HAP-1 (cell line): ENCODE results near the gene MAGI2.

Experiments
- DNase-seq, 2 experiments: peaks; one replicate each; pipeline ENCODE4 v3.0.0-alpha.2; 2016 to 2020; ENCODE audit warnings: low spot score in 2 of 2
- H3K27me3 ChIP-seq: fragments of 250-450 bp; sonication (Bioruptor Pico); 2 replicates; pipeline ENCODE4 v1.5.1; 2020; ENCODE audit warnings: low read depth, mild to moderate bottlenecking, moderate library complexity
- H3K36me3 ChIP-seq: fragments of 250-450 bp; sonication (Bioruptor Pico); replicated peaks from 2 replicates; pipeline ENCODE4 v1.5.1; 2020; ENCODE audit warnings: mild to moderate bottlenecking
- H3K4me1 ChIP-seq: fragments of 250-450 bp; sonication (Bioruptor Pico); 2 replicates; pipeline ENCODE4 v1.5.1; 2020; ENCODE audit warnings: mild to moderate bottlenecking
- H3K4me3 ChIP-seq: fragments of 250-450 bp; sonication (Bioruptor Pico); 2 replicates; pipeline ENCODE4 v1.5.1; 2020; ENCODE audit warnings: mild to moderate bottlenecking, moderate library complexity
- H3K9me3 ChIP-seq: fragments of 250-450 bp; sonication (Bioruptor Pico); 2 replicates; pipeline ENCODE4 v1.5.1; 2020; ENCODE audit warnings: mild to moderate bottlenecking, moderate library complexity
- in situ Hi-C: fragments of 300-500 bp; cut with MboI; formaldehyde crosslinking; loops from 3 replicates; pipeline ENCODE4 v1.14.3; 2020; ENCODE audit warnings: low sequenced_read_pairs, inconsistent platforms, mixed read lengths

Gene MAGI2

DNA sequence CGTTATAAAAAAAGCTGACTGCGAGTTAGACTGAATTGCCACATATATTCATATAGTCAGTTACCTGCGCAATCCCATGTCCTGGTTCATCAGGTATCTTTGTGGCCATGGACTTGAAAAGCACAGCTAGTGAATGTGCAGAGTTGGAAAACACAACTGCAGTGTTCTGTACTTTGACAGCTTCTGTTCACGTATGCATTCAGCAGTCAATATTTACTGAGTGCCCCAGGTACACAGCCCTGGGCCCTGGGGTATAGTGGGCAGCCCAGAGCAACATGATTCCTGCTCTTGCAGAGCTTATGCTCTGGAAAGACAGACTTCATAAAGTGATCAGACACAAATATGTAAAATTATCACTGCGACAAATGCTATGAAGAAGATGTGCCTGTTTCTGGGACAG, 1341.0 kb downstream of the MAGI2 start:
- H3K4me3 ChIP-seq, result no peak overlapping the region
- no peaks in the 10 kb centered on the region for H3K36me3 ChIP-seq
- no peaks in the 10 kb centered on the region for H3K27me3 ChIP-seq
- no peaks in the 10 kb centered on the region for H3K9me3 ChIP-seq
- H3K4me1 ChIP-seq, result no peaks in the 10 kb centered on the region
- DNase-seq, result no peak
- in situ Hi-C loops, result no loop called here

DNA sequence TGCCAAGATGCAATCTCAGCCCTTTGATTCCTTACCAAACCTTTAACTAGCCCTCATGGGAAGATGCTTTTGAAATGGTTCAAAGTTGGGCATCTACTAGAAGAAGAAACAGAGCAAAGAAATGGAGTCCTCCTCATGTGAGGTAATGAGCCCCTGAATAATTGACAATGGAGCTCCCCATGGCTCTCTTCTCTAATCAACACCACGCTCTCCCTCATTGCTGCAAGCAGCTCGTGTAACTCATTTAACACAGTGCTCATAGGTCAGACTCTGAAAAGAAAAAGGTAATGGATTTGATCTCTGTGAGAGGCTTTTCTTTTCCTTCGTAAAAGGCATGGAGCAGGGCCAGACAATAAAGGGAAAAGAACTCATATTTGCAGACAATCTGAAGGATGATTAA, 1342.1 kb downstream of the MAGI2 start:
- Histone ChIP-seq H3K27me3 (no peaks in the 10 kb centered on the region), H3K36me3 (no peaks in the 10 kb centered on the region), H3K4me1 (no peaks in the 10 kb centered on the region), H3K4me3 (no peak overlapping the region), H3K9me3 (no peaks in the 10 kb centered on the region)
- no peak for DNase-seq
- in situ Hi-C loops, result no loop called here

DNA sequence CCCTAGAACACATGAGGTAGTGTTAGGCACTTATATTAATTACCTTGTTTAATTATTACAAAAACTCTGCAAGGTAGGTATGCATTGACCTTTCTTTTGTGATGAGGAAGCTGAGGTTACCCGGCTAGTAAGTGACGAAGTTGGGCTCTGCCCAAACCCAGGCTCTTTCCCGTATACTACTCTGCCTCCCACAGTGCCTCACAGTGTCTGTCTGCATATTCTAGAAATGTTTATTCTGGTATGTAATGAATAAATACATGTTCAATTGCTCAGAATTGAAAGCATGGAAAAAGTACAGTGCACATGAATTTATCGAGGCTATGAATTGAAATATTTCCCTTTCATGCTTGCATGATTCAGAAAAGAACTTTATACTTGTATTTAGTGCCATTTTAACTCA, 1350.0 kb downstream of the MAGI2 start:
- no peak for DNase-seq
- H3K4me3 ChIP-seq, result no peak overlapping the region
- in situ Hi-C loops, result no loop called here

DNA sequence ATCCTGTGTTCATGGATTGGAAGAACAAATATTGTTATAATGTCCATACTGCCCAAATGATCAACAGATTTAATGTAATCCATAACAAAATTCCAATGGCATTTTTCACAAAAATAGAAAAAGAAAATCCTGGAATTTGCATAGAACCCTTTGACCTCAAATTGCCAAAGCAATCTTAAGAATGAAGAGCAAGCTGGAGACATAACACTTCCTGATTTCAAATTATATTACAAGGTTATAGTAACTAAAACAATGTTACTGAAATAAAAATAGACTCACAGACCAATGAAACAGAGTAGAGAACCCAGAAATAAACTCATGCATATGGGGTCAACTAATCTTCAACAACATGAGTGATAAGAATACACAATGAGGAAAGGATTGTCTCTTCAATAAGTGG, 1352.4 kb downstream of the MAGI2 start:
- Histone ChIP-seq H3K27me3 (no peaks in the 10 kb centered on the region), H3K36me3 (no peaks in the 10 kb centered on the region), H3K9me3 (no peaks in the 10 kb centered on the region), H3K4me3 (no peak overlapping the region), H3K4me1 (no peaks in the 10 kb centered on the region)
- in situ Hi-C loops, result no loop called here
- no peak for DNase-seq

More for the DNA sequence above, 1350.0 kb downstream of the MAGI2 start:
- H3K36me3 ChIP-seq, result no peaks in the 10 kb centered on the region
- no peaks in the 10 kb centered on the region for H3K27me3 ChIP-seq
- no peaks in the 10 kb centered on the region for H3K4me1 ChIP-seq
- H3K9me3 ChIP-seq, result no peaks in the 10 kb centered on the region

DNA sequence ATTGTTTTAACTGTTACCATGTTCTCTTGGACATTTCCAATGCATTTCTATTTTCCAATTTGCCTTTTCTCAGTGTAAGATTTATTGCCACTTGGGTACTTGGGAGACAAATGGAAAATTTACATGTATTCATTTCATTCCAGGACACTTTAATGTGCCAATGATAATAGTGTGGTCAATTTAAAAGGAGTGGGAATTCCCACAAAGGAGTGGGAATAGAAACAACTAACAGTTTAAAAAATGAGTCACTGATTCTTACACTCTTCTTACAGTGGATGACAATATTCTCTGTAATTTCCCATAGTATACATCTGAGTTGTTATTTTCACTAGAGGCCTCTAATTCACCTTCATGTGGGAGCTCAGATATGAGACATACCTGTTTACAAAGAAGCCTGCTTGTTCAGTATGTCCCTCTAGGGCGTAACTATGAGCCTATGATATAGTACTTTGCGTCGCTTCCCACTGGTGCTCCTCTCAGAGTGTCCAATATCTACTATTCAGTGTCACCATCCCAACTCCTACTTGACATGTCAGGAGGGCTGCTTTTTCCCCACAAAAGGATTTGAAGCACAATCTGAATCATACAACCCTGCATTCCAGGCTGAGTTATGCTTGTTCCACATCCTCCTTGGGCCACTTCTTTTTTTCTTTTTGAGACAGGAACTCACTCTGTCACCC, 1353.6 kb downstream of the MAGI2 start:
- no peaks in the 10 kb centered on the region for H3K4me1 ChIP-seq
- in situ Hi-C loops, result no loop called here
- no peaks in the 10 kb centered on the region for H3K27me3 ChIP-seq
- no peaks in the 10 kb centered on the region for H3K9me3 ChIP-seq
- H3K4me3 ChIP-seq, result no peak overlapping the region
- DNase-seq, result peak in 1 of 2 experiments; percentile 22
- no peaks in the 10 kb centered on the region for H3K36me3 ChIP-seq

DNA sequence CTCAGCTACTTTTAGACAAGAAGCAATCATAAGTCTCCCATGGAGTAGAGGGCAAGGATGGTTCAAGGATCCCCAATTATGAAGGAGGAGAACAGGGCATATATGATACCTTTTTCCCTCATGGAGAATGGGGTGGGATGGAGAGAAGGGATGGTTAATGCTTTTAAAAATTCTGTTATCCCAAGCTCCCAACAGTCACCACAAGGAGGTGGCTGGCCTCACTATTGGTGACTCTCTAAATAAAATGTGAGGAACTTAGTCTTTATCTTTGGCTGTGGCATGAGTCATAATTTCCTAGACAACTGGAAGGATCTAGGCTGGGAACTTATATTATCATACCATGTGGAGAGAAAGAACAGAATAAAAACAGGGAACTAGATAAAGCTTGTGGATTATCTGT, 1357.9 kb downstream of the MAGI2 start:
- H3K4me1 ChIP-seq, result no peaks in the 10 kb centered on the region
- no peak for DNase-seq
- in situ Hi-C loops, result no loop called here
- no peaks in the 10 kb centered on the region for H3K9me3 ChIP-seq
- H3K36me3 ChIP-seq, result no peaks in the 10 kb centered on the region
- no peak overlapping the region for H3K4me3 ChIP-seq
- no peaks in the 10 kb centered on the region for H3K27me3 ChIP-seq

- Histone ChIP-seq H3K36me3 (no peaks in the 10 kb centered on the region), H3K4me3 (no peak overlapping the region), H3K27me3 (no peaks in the 10 kb centered on the region; the same call in 1 of the 2 replicates), H3K9me3 (no peaks in the 10 kb centered on the region), H3K4me1 (no peaks in the 10 kb centered on the region)
- DNase-seq, result no peak
- in situ Hi-C loops, result no loop called here
Observed at GRCh38 chr7:78092331-78092730, 1361.1 kb downstream of the MAGI2 start.

DNA sequence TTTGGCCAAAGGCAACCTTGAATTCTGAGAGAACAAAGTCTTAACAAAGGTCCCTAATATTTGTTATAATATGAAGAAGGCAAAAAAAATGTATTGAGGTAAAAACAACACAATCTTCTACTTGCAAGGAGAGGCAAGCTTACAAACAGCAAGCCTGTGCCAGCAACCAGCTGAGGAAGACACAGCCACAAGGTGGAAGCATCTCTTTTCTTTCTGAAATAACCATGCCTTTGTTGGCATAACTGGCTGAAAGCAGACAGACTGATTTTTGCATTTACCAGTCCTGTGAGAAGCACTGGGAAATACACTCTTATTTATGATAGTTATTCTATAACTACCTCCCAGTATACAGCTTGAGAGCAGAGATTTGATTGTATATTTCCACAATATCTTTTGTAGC, 1362.9 kb downstream of the MAGI2 start:
- DNase-seq, result no peak
- no peaks in the 10 kb centered on the region for H3K36me3 ChIP-seq
- H3K4me3 ChIP-seq, result no peak overlapping the region
- H3K27me3 ChIP-seq, result no peaks in the 10 kb centered on the region; the same call in 1 of the 2 replicates
- no peaks in the 10 kb centered on the region for H3K4me1 ChIP-seq
- H3K9me3 ChIP-seq, result no peaks in the 10 kb centered on the region
- in situ Hi-C loops, result no loop called here

- H3K36me3 ChIP-seq, result no peaks in the 10 kb centered on the region
- peaks cover 2% of the 10 kb centered on the region; the same call in 1 of the 2 replicates for H3K27me3 ChIP-seq
- in situ Hi-C loops, result no loop called here
- H3K4me3 ChIP-seq, result no peak overlapping the region
- no peaks in the 10 kb centered on the region for H3K4me1 ChIP-seq
- DNase-seq, result no peak
- no peaks in the 10 kb centered on the region for H3K9me3 ChIP-seq
Observed at GRCh38 chr7:78083476-78084120, 1369.9 kb downstream of the MAGI2 start.

- Histone ChIP-seq H3K27me3 (peaks cover 2% of the 10 kb centered on the region; the same call in 1 of the 2 replicates), H3K9me3 (no peaks in the 10 kb centered on the region), H3K4me1 (no peaks in the 10 kb centered on the region), H3K4me3 (no peak overlapping the region), H3K36me3 (no peaks in the 10 kb centered on the region)
- DNase-seq, result no peak
- in situ Hi-C loops, result no loop called here
Observed at GRCh38 chr7:78082556-78082955, 1370.9 kb downstream of the MAGI2 start.

GRCh38 chr7:78081888-78082287, 1371.6 kb downstream of the MAGI2 start:
- Histone ChIP-seq H3K36me3 (no peaks in the 10 kb centered on the region), H3K27me3 (peaks cover 2% of the 10 kb centered on the region; the same call in 1 of the 2 replicates), H3K4me1 (no peaks in the 10 kb centered on the region), H3K4me3 (no peak overlapping the region), H3K9me3 (no peaks in the 10 kb centered on the region)
- in situ Hi-C loops, result no loop called here
- DNase-seq, result no peak

GRCh38 chr7:78081344-78081743, 1372.1 kb downstream of the MAGI2 start:
- Histone ChIP-seq H3K4me3 (no peak overlapping the region), H3K36me3 (no peaks in the 10 kb centered on the region), H3K9me3 (no peaks in the 10 kb centered on the region), H3K4me1 (no peaks in the 10 kb centered on the region), H3K27me3 (peaks cover 2% of the 10 kb centered on the region; the same call in 1 of the 2 replicates)
- in situ Hi-C loops, result no loop called here
- no peak for DNase-seq

GRCh38 chr7:78080811-78081210, 1372.7 kb downstream of the MAGI2 start:
- H3K36me3 ChIP-seq, result no peaks in the 10 kb centered on the region
- peaks cover 2% of the 10 kb centered on the region; the same call in 1 of the 2 replicates for H3K27me3 ChIP-seq
- no peaks in the 10 kb centered on the region for H3K9me3 ChIP-seq
- DNase-seq, result no peak
- no peak overlapping the region for H3K4me3 ChIP-seq
- H3K4me1 ChIP-seq, result no peaks in the 10 kb centered on the region
- in situ Hi-C loops, result no loop called here

DNA sequence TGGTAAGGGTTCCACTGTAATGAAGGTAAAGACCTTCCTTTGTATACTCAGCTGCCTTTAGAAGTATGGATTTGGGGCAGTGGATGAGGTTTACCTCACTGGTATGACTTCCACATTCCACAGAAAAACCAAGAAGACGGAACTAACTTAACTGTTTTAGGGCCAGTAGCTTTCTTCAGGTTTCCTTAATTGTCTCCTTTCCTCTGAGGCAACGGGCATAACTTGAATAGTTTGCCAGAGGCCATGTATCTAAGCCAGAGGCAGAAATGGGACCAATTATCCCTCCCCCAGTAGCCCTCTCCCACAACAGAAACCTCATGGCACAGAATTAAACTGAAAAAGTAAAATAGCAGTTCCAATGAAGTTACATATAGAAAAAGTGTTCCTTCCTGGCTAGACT, 1373.2 kb downstream of the MAGI2 start:
- Histone ChIP-seq H3K4me3 (no peak overlapping the region), H3K36me3 (no peaks in the 10 kb centered on the region), H3K4me1 (no peaks in the 10 kb centered on the region), H3K27me3 (peaks cover 2% of the 10 kb centered on the region; the same call in 1 of the 2 replicates), H3K9me3 (no peaks in the 10 kb centered on the region)
- DNase-seq, result no peak
- in situ Hi-C loops, result no loop called here
